HG03432 (cell line): ENCODE results near the gene LCN6.

Source experiments
- ATAC-seq: cut with Tn5 transposase; IDR thresholded peaks from one replicate; pipeline ENCODE4 v1.9.1; 2021; ENCODE audit warnings: mild to moderate bottlenecking, moderate library complexity; ENCODE audit not compliant: unreplicated experiment

Gene LCN6

GRCh38 chr9:136695435-136695895 lies 52.9 kb downstream of the LCN6 start:
- no peak for ATAC-seq

- ATAC-seq = no peak
Measured at GRCh38 chr9:136694872-136695247, 53.5 kb downstream of the LCN6 start.

- ATAC-seq = no peak
Measured at GRCh38 chr9:136694163-136694871, 54.0 kb downstream of the LCN6 start.
